ENCODE results near the gene ASB11.

DNA sequence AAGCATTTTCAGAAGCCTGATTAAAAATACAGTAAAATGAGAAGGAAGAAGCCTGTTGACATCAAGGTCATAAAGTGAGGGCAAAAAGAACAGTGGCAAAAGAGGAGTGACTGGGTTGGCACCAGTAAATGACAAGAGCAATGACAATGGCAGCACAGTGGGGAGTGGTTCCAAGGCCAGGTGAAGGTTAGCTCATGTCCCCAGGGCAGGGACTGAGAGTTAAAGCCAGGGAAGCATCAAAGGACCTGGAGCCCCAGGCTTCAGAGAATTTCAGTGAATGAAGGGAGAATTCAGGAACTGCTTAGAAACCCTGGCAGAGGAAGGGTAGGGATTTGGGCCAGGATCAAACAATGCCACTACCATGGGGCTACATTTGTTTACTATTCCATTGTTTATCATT is 28.7 kb upstream of the ASB11 start:
- TF ChIP-seq, protein P1, sequence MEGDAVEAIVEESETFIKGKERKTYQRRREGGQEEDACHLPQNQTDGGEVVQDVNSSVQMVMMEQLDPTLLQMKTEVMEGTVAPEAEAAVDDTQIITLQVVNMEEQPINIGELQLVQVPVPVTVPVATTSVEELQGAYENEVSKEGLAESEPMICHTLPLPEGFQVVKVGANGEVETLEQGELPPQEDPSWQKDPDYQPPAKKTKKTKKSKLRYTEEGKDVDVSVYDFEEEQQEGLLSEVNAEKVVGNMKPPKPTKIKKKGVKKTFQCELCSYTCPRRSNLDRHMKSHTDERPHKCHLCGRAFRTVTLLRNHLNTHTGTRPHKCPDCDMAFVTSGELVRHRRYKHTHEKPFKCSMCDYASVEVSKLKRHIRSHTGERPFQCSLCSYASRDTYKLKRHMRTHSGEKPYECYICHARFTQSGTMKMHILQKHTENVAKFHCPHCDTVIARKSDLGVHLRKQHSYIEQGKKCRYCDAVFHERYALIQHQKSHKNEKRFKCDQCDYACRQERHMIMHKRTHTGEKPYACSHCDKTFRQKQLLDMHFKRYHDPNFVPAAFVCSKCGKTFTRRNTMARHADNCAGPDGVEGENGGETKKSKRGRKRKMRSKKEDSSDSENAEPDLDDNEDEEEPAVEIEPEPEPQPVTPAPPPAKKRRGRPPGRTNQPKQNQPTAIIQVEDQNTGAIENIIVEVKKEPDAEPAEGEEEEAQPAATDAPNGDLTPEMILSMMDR (optimal IDR thresholded peaks at IDR 0.05 in 1 of 3, IDR thresholded peaks at IDR 0.05 in 1 of 3, conservative IDR thresholded peaks at IDR 0.05 in 1 of 3; ENCODE audit: extremely low read depth in 1 of 3, insufficient read depth in 2 of 3, low read length in 3 of 3) = no peak
- no peak for TF ChIP-seq EZH2 (IDR thresholded peaks at IDR 0.05; ENCODE audit: low read length)
